Hypothalamus (tissue), 51 donors: ENCODE data around the gene RCL1.

Experiments
- DNase-seq, 51 donors: peaks; one replicate each; lab custom pipeline; 2025; lab: John Stamatoyannopoulos, UW

The RCL1 gene

DNA sequence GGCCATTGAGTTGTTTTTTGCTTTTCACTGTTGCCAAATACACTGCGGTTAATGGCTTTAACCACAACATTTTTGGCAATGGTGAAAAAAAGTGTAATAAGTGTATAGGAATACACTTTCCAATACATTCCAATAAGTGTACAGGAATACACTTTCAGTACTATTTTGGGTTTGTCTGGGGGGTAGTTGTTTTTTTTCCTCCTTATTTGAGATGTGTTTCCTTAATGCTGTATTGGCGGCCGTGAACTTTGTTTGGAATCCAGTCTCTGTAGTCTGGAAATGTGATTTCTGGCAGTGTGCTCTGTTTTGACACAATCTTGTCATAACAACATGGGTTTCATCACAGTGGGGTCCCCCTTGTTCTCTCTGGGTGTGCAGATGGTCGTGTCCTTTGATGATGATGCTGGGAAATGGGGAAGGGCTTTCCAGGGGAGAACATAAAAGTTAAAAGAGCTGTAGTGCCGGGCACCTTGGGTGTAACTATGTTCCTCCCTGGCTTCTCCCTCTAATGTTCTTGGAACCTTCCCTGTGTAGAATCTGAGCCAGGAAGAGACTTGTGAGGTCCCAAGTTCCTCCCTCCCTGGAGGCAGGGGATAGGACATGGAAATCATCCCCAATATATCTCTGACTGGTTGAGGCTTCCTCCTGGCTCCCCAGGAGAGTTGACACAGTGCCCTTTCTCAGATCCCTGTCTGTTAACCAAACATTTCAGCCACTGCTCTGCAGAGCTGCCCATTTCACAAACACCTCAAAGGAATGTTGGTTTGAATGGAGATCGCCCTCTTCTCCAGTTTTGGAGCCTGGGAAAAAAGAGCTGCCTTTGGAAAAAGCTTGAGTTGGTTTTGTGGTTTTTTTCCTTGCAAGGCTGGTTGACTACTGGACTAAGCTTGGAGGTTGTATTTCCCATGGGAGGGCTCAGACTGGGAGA, 44.8 kb downstream of the RCL1 start:
- no peak for DNase-seq

- DNase-seq: peak in 1 of 51 donors; percentile 26
Measured at GRCh38 chr9:4838189-4838546, 45.4 kb downstream of the RCL1 start.

GRCh38 chr9:4839470-4839912, 46.7 kb downstream of the RCL1 start:
- no peak for DNase-seq

DNA sequence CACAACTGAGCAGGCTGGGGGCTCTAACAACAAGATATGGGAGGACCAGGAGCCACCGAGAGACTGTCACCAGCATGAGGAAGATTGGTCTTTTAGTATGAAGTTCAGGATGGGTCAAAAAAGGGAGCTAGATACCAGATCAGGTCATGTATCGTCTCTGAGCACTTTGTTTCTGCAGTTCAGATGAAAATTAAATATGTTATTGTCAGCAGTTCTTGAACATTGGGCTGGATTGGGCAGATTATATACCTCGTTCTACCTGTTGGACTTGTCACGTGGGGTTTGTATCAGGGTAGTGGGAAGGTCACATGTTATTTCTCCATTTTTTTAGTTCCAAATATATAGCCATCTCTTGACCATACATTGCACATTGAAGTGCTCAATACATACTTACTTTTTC, 47.3 kb downstream of the RCL1 start:
- no peak for DNase-seq

DNA sequence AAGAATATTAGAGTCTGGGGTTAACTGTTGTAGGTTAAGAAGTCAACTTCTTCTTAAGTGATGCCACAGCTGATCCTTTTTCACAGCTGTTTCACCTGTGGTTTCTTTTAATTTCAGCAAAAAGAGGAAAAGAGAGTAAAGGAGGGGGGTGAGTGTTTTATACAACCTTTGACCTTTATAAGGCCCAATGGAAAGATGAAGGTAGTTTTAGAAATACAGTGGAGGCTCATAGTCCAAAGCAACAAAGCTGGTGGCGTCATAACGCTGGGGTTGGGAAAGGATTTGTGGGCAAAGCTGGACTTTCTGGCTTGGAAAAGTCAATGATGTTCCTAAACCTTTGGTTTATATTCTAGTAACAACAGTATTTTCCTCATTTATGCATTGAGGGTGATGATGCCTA, 49.5 kb downstream of the RCL1 start:
- DNase-seq: no peak

GRCh38 chr9:4842734-4843133, 50.0 kb downstream of the RCL1 start:
- DNase-seq: no peak

DNA sequence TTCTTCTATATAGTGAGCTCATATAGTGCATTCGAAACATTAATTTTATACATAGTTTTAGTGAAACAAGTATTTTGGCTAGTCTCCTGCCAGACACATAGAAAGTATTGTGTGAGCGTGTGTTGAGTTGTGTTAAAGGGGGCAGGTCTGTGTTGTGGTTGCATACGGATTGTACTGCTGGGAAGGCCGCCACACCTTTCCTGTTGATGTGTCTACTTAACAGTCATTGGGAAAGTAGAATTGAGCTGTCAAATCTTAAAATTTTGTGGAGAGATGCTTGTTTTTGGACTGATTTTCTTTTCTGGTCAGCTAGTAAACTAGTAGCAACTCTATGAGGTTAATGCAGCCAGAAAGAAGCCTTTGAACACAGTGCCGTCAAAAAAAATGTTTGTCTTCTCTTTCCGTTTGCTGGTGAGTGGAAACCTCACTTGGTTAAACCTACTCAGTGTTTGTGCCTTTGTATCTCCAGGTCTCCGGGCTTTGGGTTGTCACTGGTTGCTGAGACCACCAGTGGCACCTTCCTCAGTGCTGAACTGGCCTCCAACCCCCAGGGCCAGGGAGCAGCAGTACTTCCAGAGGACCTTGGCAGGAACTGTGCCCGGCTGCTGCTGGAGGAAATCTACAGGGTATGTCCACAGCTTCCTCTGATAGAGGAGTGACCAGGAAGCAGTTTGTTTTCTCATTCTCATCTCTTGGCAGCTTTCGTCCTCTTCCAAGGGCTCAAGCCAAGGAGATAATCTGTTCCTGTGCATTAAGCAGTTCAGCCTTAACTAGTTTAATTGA, 51.5 kb downstream of the RCL1 start:
- DNase-seq: no peak

GRCh38 chr9:4849369-4849768, 56.6 kb downstream of the RCL1 start:
- DNase-seq: no peak

GRCh38 chr9:4850603-4851310, 58.0 kb downstream of the RCL1 start:
- DNase-seq: no peak

DNA sequence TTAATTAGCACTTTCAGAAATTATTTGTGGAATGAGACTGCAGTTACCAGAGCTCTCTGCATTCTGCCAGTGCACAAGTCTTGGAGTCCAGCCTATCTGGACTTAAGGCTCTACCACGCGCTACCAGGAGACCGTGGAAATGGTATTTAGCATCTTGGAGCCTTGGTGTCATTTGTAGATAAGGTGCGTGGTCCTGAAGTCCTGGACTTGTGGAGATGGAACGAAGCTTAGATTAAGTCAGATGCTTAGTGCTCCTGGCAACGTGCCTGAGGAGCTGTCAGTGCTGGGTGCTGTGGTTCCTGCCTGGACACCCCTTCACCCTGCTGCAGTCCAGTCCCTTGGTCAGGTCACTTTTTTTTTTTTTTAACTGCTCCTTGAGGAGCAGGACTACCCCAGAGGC, 59.7 kb downstream of the RCL1 start:
- no peak for DNase-seq

DNA sequence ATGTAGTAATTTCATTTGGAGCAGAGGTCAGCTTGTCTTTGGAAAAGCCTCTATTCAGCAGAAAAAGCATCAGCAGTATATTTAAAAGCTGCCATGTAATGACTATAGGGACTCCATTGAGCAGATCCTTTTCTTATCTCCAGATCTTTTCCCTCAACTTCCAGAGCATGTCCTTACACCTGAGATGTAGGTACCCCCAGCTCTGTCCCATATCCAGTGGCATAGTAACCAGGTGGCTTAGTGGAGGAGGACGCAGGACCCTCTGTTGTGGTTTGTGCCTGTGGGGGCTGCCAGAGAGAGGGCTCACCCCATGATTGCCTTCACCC, 61.5 kb downstream of the RCL1 start:
- DNase-seq: no peak

DNA sequence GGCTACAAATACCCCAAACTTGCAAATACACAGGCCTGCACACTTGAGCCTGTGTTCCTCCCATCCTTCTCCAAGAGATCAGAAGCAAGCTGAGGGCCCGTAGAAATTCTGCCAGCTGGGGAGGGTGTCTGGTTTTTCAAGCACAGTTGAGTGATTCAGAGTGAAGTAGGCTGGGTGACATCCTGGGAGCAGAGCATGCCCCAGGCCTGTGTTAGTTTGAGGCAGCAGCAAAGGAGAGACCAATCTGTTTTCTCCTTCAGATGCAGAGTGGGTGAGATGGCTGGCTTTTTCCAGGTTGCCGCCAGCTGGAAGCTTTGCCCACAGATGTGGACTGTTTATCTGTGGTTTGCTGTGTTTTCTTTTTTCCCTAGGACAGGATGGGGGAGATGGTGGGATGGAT, 63.1 kb downstream of the RCL1 start:
- peak in 17 of 51 donors; percentile 2 to 42 (median 9) for DNase-seq

DNA sequence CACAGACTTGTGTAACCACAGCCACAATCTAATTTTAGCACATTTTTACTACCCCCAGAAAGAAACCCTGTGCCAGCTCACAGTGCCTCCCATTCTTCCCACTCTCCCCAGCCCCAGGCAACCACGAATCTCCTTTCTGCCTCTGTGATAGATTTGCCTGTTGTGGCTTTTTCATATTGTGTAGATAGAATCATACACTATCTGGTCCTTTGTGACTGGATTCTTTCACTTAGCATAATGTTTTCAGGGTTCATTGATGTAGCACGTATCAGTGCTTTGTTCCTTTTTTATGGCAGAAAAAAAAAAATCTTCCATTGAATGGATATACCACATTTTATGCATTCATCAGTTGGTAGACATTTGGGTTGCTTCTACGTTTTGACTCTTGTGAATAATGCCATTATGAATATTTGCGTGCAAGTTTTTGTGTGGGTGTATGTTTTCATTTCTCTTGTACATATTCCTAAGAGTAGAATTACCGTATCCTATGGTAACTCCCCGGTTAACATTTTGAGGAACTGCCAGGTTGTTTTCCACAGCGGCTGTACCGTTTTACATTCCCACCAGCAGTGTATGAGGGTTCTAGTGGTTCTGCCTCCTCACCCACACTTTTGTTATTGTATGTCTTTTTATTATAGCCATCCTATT, 64.5 kb downstream of the RCL1 start:
- no peak for DNase-seq

GRCh38 chr9:4859035-4859434, 66.3 kb downstream of the RCL1 start:
- DNase-seq: no peak

DNA sequence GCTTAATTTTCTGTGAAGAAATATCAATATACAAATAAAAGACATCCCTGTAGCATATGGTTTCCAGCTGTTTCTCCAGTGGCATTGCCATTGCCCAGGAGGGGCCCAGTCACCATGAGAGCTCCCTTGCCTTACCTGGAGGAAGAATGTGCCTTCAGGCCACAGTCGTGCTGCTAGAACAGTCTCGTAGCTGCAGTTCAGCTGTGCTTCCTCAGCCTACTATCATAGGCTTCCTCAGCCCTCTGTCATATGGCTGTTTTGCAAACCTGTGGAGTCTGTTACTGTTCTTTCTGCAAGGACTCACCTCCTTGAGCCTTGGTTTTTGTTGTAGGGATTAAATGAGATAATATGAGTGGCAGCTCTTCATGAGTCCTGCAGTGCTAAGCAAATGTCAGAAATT, 67.6 kb downstream of the RCL1 start:
- no peak for DNase-seq

DNA sequence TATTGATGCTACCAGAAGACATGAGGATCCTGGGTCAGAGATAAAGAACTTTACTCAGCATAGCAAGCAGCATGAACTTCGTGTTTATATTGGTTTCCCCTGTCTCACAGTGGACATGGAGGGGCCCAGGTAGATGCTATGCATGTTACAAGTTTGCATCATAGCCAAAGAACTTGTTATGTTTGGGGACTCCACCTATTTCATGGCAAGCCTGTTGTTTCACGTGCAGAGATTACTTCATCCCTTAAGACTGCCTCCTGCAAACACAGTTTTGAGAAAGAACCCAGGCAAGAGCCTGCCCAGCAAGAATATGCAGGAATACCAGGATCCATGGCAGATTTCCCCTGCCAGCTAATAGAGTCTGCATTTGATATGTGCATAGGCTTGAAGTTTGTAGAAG, 68.4 kb downstream of the RCL1 start:
- DNase-seq: no peak

- DNase-seq: no peak
Measured at GRCh38 chr9:4861736-4862451, 69.2 kb downstream of the RCL1 start.

DNA sequence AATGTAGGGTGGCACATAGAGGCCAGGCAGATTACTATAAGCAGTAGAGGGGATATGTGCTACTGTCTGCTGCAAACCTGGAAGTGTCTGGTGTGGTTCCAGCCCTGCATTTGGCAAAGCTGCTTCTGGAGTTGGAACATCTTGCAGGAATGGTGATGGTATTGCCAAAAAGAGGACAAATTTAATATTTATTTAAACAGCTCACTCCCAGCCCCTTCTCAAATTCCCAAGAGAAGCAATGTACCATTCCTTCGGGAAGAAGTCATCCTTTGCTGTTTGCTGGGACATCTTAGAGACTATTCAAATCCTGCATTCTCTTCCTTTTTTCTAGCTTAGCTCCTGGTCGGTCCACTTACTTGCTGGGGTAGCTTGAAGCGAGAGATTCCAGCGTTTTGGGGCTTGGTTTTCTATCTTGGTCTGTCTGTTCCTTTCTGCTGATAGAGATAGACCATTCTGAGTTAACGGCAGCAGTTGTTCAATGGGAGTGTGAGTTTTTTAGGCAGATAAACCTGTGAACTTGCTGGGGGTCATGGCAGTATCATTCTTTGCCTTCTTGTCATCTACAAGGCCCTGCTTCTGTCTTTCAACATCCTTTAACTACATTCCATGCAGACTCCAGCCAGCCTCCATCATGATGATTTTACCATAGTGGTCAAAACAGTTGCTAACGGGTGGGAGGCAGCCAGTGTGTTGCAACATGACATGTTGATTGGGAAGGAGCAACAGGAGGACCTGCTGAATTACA, 69.9 kb downstream of the RCL1 start:
- DNase-seq: no peak

GRCh38 chr9:4864234-4864661, 71.5 kb downstream of the RCL1 start:
- DNase-seq: no peak
